Pancreas (tissue), 10 donors: Measurements from ENCODE around the gene BCKDHB. TPM values are rescaled to one million over a fixed set of nuclear protein-coding genes. Genes with fewer than 3 reads are reported as not detected.

Experiments used
- ATAC-seq, 4 donors: fragments of 200-7000 bp; cut with Tn5 transposase; one replicate each; pipeline versions ENCODE4 v1.8.0 to v1.9.1; 2020; ENCODE audit warnings: mild to moderate bottlenecking in 4 of 4, moderate library complexity in 4 of 4
- DNase-seq, 6 donors: peaks; one replicate each; pipeline ENCODE4 v3.0.0-alpha.2; 2020
- FAIRE-seq: peaks from 2 replicates; lab custom pipeline; 2012; peaks lifted over from hg19 to GRCh38; lab: Jason Lieb, UNC
- H3K27ac ChIP-seq, 4 donors: fragments of 200-600 bp; sonication (generic); 1 replicate in 3 of 4; 2 replicates in 1 of 4; pipeline versions ENCODE4 v1.5.0 to v1.8.0; 2020
- H3K27me3 ChIP-seq, 4 donors: fragments of 200-600 bp; one replicate each; pipeline ENCODE4 v1.8.0; 2021
- H3K36me3 ChIP-seq, 3 donors: fragments of 200-600 bp; sonication (generic) in 1 of 3; one replicate each; pipeline versions ENCODE4 v1.5.0 to v1.8.0; 2020 to 2021
- H3K4me1 ChIP-seq, 3 donors: fragments of 200-600 bp; one replicate each; pipeline ENCODE4 v1.8.0; 2021
- H3K4me3 ChIP-seq, 4 donors: fragments of 200-600 bp; sonication (generic) in 2 of 4; one replicate each; pipeline versions ENCODE4 v1.5.0 to v1.8.0; 2020 to 2021
- H3K9me3 ChIP-seq, 4 donors: fragments of 200-600 bp; one replicate each; pipeline ENCODE4 v1.8.0; 2021
- CTCF ChIP-seq, 4 donors: fragments of 200-600 bp; sonication (generic) in 3 of 4; IDR thresholded peaks; one replicate each; pipeline versions ENCODE4 v1.5.0 to v1.8.0; 2021; ENCODE audit warnings: antibody characterized with exemption in 4 of 4
- WGBS, 2 donors: extraction: QIAGEN DNeasy Blood & Tissue Kit; methylation state at CpG; one replicate each; pipeline ENCODE4 v1.1.7; 2013; 5-methylcytosine and 5-hydroxymethylcytosine counted together
- intact Hi-C, 3 donors: fragments of 100-400 bp; cut with DNase I; formaldehyde crosslinking; loops; one replicate each; pipeline versions ENCODE4 v1.11.1 to v1.14.2; 2022
- polyA plus RNA-seq, 2 donors: library from polyadenylated mRNA; stranded (reverse); fragments of 200-250 nt; gene quantifications; one replicate each; pipeline ENCODE4 v1.2.3, GENCODE V29; 2013
- total RNA-seq, 6 donors: library from RNA; stranded (reverse); fragmentation: NEBNext Ultra II Directional in 4 of 6; extraction: Animal tissue kit (Norgen Biotek cat#: 25700) in 4 of 6; gene quantifications; one replicate each; pipeline versions ENCODE4 v1.2.1 to v1.2.4, GENCODE V29; 2021 to 2023
- donor health status: healthy with polysubstance abuse.
- donor health status: DM: no; HTN: no; CAD: no; lungs with moderate emphysema.
- donor health status: DM: no; HTN: no; CAD: no.
- donor health status: control.
- donor health status: control.
- donor health status: Bipolar disorder and iron deficiency.
- donor health status: DM: yes; HTN: yes; CAD: no.
- donor health status: DM: no; HTN: no; CAD: no.
- donor health status: DM: no; HTN: no; CAD: no.
- donor health status: DM: yes; HTN: yes; CAD: no.

Gene BCKDHB
- total and polyA plus RNA-seq, 8 donors: 4.8 to 16.8 (median 10.5) TPM

GRCh38 chr6:80170433-80170832 lies 64.0 kb downstream of the BCKDHB start:
- FAIRE-seq: no peak
- no peak for ATAC-seq
- WGBS, 2 donors: 77 to 78% methylated on average over 3 of the region's 3 CpGs

GRCh38 chr6:80173411-80173810 lies 66.9 kb downstream of the BCKDHB start:
- no peak for FAIRE-seq
- intact Hi-C loops: no loop called here

More at GRCh38 chr6:80170433-80170832, 64.0 kb downstream of the BCKDHB start:
- Histone ChIP-seq H3K27ac (no peak overlapping the region), H3K27me3 (no peaks in the 10 kb centered on the region), H3K4me3 (no peak overlapping the region), H3K9me3 (no peaks in the 10 kb centered on the region), H3K36me3 (no peaks in the 10 kb centered on the region), H3K4me1 (peaks cover 0 to 12% (median 0%) of the 10 kb centered on the region in 3 donors)
- no peak for TF ChIP-seq CTCF (IDR thresholded peaks at IDR 0.05)
- intact Hi-C loops: no loop called here
- DNase-seq: no peak

GRCh38 chr6:80174900-80175572 lies 68.6 kb downstream of the BCKDHB start:
- DNase-seq (no peak), ATAC-seq (no peak), FAIRE-seq (no peak)
- Histone ChIP-seq H3K36me3 (no peaks in the 10 kb centered on the region), H3K27me3 (no peaks in the 10 kb centered on the region), H3K4me3 (no peak overlapping the region), H3K27ac (no peak overlapping the region), H3K9me3 (no peaks in the 10 kb centered on the region), H3K4me1 (peaks cover 0 to 2% (median 0%) of the 10 kb centered on the region in 3 donors)
- TF ChIP-seq CTCF (IDR thresholded peaks at IDR 0.05): no peak
- intact Hi-C loops: no loop called here
- WGBS, 2 donors: 93 to 94% methylated on average over 3 of the region's 3 CpGs

More at GRCh38 chr6:80173411-80173810, 66.9 kb downstream of the BCKDHB start:
- no peak for TF ChIP-seq CTCF (IDR thresholded peaks at IDR 0.05)
- Histone ChIP-seq H3K27ac (no peak overlapping the region), H3K4me3 (no peak overlapping the region), H3K4me1 (peaks cover 0 to 12% (median 0%) of the 10 kb centered on the region in 3 donors), H3K36me3 (no peaks in the 10 kb centered on the region), H3K27me3 (no peaks in the 10 kb centered on the region), H3K9me3 (no peaks in the 10 kb centered on the region)
- WGBS, 2 donors: 95 to 98% methylated on average over 1 of the region's 1 CpG
- no peak for ATAC-seq
- no peak for DNase-seq

GRCh38 chr6:80179695-80180094 lies 73.2 kb downstream of the BCKDHB start:
- H3K4me3 ChIP-seq: no peak overlapping the region
- no peaks in the 10 kb centered on the region for H3K36me3 ChIP-seq
- H3K27ac ChIP-seq: no peak overlapping the region
- ATAC-seq (no peak), FAIRE-seq (no peak), DNase-seq (no peak)
- no peaks in the 10 kb centered on the region for H3K9me3 ChIP-seq
- 47 to 53% methylated on average over 1 of the region's 1 CpG for WGBS, 2 donors
- intact Hi-C loops: no loop called here
- no peaks in the 10 kb centered on the region for H3K27me3 ChIP-seq
- no peak for TF ChIP-seq CTCF (IDR thresholded peaks at IDR 0.05)
- H3K4me1 ChIP-seq: no peaks in the 10 kb centered on the region
